ENCODE results near the gene CHST11. TPM values are rescaled to one million over a fixed set of nuclear protein-coding genes. Genes with fewer than 3 reads are reported as not detected.
A peak's percentile ranks its signal among the peaks of the same experiment; 100 is the strongest.
"Not testable (repeated sequence)": the region's sequence is repeated elsewhere in the genome, so short reads cannot be mapped to it uniquely, and the experiment has no call there.

The CHST11 gene
- total RNA-seq, 1 donor from 2014 or later: 46.2 TPM

DNA sequence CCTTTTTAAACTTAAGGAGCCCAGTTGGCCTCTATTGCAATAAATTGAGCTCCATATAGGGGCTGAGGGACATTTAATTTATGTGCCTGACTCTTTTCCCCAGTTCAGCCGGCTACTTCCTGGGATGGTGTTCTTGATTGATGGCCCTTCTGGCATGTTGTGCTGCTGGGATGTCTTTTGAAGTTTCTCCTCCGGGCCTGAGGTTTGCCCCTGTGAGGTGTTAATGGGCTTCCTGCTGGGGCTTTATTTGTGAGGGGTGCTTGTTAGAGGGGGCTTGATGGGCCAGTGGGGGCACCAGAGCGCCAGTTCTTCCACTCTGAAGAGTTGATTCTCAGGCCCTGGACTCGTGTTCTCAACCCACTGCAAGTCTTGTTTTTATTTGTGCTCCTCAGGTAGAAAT is 69.6 kb downstream of the CHST11 start:
- Histone ChIP-seq H3K4me3 (no peak overlapping the region), H3K9me3 (no peaks in the 10 kb centered on the region), H3K27ac (no peak overlapping the region), H3K36me3 (no peaks in the 10 kb centered on the region), H3K4me1 (peaks cover 38% of the 10 kb centered on the region), H3K27me3 (ENCODE audit: low read depth) (no peaks in the 10 kb centered on the region)
- intact Hi-C loops (cut with DNase I): no loop called here
- TF ChIP-seq, protein P1, sequence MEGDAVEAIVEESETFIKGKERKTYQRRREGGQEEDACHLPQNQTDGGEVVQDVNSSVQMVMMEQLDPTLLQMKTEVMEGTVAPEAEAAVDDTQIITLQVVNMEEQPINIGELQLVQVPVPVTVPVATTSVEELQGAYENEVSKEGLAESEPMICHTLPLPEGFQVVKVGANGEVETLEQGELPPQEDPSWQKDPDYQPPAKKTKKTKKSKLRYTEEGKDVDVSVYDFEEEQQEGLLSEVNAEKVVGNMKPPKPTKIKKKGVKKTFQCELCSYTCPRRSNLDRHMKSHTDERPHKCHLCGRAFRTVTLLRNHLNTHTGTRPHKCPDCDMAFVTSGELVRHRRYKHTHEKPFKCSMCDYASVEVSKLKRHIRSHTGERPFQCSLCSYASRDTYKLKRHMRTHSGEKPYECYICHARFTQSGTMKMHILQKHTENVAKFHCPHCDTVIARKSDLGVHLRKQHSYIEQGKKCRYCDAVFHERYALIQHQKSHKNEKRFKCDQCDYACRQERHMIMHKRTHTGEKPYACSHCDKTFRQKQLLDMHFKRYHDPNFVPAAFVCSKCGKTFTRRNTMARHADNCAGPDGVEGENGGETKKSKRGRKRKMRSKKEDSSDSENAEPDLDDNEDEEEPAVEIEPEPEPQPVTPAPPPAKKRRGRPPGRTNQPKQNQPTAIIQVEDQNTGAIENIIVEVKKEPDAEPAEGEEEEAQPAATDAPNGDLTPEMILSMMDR (IDR thresholded peaks at IDR 0.05): no peak
- ATAC-seq (no peak), DNase-seq (no peak)

DNA sequence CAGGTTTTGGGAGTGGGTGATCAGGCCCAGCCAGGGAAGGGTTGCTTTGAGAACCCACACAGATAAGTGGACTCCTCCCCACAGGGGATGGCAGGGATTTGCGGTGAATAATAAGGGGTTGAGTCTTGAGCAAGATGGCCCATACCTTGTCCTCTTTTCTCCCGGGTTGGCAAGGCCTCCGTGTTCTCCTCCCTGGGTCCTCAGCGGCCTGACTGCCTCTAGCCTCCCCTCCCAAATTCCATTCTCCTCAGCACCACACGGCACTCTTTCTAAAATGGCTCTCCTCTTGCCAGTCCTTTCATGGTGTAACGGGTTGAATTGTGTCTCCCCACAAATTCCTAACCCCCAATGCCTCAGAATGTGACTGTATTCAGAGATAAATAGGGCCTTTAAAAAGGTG is 70.0 kb downstream of the CHST11 start:
- intact Hi-C loops (cut with DNase I): no loop called here
- no peak overlapping the region for H3K27ac ChIP-seq
- no peaks in the 10 kb centered on the region for H3K9me3 ChIP-seq
- ATAC-seq (no peak), DNase-seq (no peak)
- TF ChIP-seq, protein P1 (IDR thresholded peaks at IDR 0.05): no peak
- H3K36me3 ChIP-seq: no peaks in the 10 kb centered on the region
- no peaks in the 10 kb centered on the region for H3K27me3 ChIP-seq (ENCODE audit: low read depth)
- H3K4me3 ChIP-seq: no peak overlapping the region
- peaks cover 34% of the 10 kb centered on the region for H3K4me1 ChIP-seq

DNA sequence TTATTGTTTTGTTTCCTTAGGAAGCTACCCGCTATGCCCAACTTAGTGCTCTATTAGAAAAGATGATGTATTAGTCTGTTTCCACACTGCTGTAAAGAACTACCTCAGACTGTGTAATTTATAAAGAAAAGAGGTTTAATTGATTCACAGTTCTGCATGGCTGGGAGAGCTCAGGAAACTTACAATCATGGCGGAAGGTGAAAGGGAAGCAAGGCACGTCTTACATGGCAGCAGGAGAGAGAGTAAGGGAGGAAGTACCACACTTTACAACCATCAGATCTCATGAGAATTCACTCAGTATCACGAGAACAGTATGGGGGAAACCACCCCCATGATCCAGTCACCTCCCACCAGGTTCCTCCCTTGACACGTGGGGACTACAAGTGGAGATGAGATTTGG is 70.9 kb downstream of the CHST11 start:
- H3K27ac ChIP-seq; H3K9me3 ChIP-seq; H3K27me3 ChIP-seq (ENCODE audit: low read depth); H3K36me3 ChIP-seq; ATAC-seq; H3K4me3 ChIP-seq; intact Hi-C loops (cut with DNase I); DNase-seq: not testable (repeated sequence)
- peaks cover 25% of the 10 kb centered on the region for H3K4me1 ChIP-seq

DNA sequence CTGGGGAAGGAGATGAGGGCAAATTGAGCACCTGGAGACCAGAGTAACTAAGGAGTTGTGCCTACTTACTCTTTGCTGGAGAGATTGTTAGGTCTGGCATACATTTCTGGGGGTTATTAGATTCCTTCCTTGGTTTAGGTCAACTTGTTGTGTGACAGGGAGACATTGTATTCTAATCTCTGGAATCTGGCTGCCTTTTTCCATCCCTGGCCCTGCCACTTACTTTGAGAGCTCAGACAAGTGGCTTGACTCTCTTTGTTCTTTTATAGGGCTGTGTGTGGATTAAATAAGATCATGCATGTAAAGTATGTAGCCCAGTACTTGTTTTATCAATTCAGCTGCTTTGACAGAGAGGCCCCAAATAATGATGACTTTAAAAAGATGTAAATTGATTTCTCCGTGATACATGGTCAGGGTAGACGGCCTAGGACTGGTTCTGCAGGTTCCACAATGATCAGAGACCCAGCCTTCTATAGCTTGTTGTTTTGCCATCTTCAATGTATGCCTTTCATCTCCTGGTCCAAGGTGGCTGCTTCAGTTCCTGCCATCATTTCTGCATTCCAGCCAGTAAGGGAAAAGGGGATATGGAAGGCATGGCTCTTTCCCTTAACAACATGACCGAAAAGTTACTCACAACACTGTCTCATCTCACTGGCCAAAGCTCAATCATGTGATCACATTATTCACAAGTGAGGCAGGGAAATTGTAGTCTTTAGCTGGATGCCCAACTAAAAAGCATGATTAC is 72.6 kb downstream of the CHST11 start:
- Histone ChIP-seq H3K4me3 (no peak overlapping the region), H3K4me1 (peaks cover 15% of the 10 kb centered on the region), H3K36me3 (no peaks in the 10 kb centered on the region), H3K9me3 (no peaks in the 10 kb centered on the region), H3K27ac (no peak overlapping the region), H3K27me3 (ENCODE audit: low read depth) (no peaks in the 10 kb centered on the region)
- TF ChIP-seq, protein P1 (IDR thresholded peaks at IDR 0.05): no peak
- no peak for DNase-seq
- peak in 1 of 2 donors; percentile 31 for ATAC-seq
- intact Hi-C loops (cut with DNase I): no loop called here

DNA sequence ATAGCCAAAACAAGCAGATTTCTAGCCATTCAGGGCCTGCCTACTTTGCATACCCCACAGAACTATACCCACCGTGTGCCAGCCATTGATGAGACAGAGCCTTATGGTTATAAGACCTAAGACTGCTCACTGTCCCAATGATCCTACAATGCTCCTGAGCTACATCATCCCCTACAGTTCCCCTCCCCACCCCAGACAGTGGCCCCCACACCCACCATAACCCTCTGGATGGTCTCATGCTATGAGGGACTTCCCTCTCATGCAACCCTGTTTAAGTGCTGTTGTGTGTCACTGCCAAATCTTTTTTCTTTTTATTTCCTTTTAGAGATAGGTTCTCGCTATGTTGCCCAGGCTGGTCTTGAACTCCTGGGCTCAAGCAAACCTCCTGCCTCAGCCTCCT is 75.9 kb downstream of the CHST11 start:
- TF ChIP-seq, protein P1 (IDR thresholded peaks at IDR 0.05): no peak
- no peak for ATAC-seq

DNA sequence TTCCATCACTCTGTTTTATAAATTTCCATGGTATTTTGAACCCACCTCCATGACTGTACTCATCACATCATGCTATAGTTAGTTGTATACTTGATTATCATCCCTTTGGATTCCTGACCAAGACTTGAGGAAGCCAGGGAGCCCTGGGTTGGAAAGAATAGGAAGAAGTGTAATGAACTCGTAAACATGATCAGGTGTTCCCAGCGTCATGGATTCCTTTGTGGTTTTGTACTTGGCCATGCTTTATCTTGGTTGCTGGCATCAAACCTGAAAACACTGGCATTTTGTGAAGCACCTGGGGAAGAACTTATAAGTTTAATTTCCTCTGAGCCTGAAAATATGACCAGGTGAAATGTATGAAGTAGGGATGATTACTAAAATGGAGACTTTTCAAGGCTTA is 76.4 kb downstream of the CHST11 start:
- intact Hi-C loops (cut with DNase I): no loop called here
- H3K9me3 ChIP-seq: no peaks in the 10 kb centered on the region
- DNase-seq: no peak

More for the DNA sequence above, 75.9 kb downstream of the CHST11 start:
- Histone ChIP-seq H3K9me3 (no peaks in the 10 kb centered on the region), H3K27ac (no peak overlapping the region), H3K36me3 (no peaks in the 10 kb centered on the region), H3K4me1 (peaks cover 10% of the 10 kb centered on the region), H3K27me3 (ENCODE audit: low read depth) (no peaks in the 10 kb centered on the region), H3K4me3 (no peak overlapping the region)
- DNase-seq: no peak
- intact Hi-C loops (cut with DNase I): no loop called here

More for the DNA sequence above, 76.4 kb downstream of the CHST11 start:
- H3K27me3 ChIP-seq (ENCODE audit: low read depth): no peaks in the 10 kb centered on the region
- no peak overlapping the region for H3K4me3 ChIP-seq
- H3K27ac ChIP-seq: no peak overlapping the region
- H3K4me1 ChIP-seq: peaks cover 10% of the 10 kb centered on the region
- no peaks in the 10 kb centered on the region for H3K36me3 ChIP-seq
- peak in 1 of 2 donors; percentile 32 for ATAC-seq
- TF ChIP-seq, protein P1 (IDR thresholded peaks at IDR 0.05): no peak

Data from lower lobe of right lung (tissue), 2 donors.